ENCODE results near the gene TCEA2. TPM values are rescaled to one million over a fixed set of nuclear protein-coding genes. Genes with fewer than 3 reads are reported as not detected.

Gene TCEA2
- total RNA-seq, 3 donors from 2014 or later = 4.1 to 46.1 (median 9.5) TPM

DNA sequence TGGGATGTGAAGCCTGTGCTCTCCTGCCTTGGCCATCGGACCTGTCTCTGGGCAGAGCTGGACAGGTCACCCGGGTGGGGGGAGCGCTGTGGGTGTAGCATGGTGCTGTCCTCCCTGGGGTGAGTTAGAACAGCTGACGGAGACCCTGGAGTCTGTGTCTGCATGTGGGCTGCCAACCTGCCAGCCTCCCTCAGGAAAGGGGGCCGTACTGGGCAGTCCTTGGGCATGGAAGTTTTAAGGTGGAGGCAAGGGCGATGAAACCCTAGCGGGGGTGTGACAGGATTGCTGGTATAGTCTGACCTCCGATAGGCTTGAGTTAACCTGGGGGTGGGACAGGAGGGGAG is 16.0 kb upstream of the TCEA2 start:
- no peaks in the 10 kb centered on the region for H3K9me3 ChIP-seq
- no peak for ATAC-seq
- no peak overlapping the region for H3K4me3 ChIP-seq
- no peak for TF ChIP-seq CTCF (IDR thresholded peaks at IDR 0.05)
- intact Hi-C loops (cut with DNase I, micrococcal nuclease) = no loop called here
- no peak for DNase-seq
- H3K36me3 ChIP-seq (ENCODE audit: low read depth) = no peaks in the 10 kb centered on the region
- H3K4me1 ChIP-seq (ENCODE audit: low read depth) = peaks cover 5% of the 10 kb centered on the region

DNA sequence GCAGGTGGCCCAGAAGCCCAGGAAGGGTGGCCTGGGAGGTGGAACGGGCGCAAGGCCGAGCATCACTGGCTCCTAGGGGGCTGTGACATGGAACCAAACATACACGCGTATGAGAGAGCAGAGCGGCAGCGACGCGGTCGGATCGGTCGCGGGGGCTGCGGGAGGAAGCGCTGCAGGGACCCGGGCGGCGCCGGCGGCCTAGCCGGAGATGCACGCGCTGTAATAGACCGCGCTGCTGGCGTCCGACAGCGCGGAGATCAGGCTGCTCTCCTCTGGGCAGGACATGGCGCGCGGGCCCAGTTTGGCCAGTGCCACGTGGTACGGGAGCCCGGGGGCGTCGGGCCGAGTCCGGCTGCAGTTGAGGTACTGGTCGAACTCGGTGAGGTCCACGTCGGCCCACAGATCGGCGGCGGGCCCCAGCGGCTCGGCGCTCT is 15.0 kb upstream of the TCEA2 start:
- no peak for ATAC-seq
- Histone ChIP-seq H3K4me3 (no peak overlapping the region), H3K36me3 (ENCODE audit: low read depth) (no peaks in the 10 kb centered on the region), H3K9me3 (no peaks in the 10 kb centered on the region), H3K4me1 (ENCODE audit: low read depth) (peaks cover 5% of the 10 kb centered on the region)
- intact Hi-C loops (cut with DNase I, micrococcal nuclease) = no loop called here
- TF ChIP-seq CTCF (IDR thresholded peaks at IDR 0.05) = no peak
- DNase-seq = no peak

- no peak for ATAC-seq
- DNase-seq = no peak
- H3K36me3 ChIP-seq (ENCODE audit: low read depth) = no peaks in the 10 kb centered on the region
- TF ChIP-seq CTCF (IDR thresholded peaks at IDR 0.05) = no peak
- H3K9me3 ChIP-seq = no peaks in the 10 kb centered on the region
- intact Hi-C loops (cut with DNase I, micrococcal nuclease) = no loop called here
- H3K4me3 ChIP-seq = no peak overlapping the region
- H3K4me1 ChIP-seq (ENCODE audit: low read depth) = peaks cover 5% of the 10 kb centered on the region
Observed at GRCh38 chr20:64048402-64049044, 14.5 kb upstream of the TCEA2 start.

DNA sequence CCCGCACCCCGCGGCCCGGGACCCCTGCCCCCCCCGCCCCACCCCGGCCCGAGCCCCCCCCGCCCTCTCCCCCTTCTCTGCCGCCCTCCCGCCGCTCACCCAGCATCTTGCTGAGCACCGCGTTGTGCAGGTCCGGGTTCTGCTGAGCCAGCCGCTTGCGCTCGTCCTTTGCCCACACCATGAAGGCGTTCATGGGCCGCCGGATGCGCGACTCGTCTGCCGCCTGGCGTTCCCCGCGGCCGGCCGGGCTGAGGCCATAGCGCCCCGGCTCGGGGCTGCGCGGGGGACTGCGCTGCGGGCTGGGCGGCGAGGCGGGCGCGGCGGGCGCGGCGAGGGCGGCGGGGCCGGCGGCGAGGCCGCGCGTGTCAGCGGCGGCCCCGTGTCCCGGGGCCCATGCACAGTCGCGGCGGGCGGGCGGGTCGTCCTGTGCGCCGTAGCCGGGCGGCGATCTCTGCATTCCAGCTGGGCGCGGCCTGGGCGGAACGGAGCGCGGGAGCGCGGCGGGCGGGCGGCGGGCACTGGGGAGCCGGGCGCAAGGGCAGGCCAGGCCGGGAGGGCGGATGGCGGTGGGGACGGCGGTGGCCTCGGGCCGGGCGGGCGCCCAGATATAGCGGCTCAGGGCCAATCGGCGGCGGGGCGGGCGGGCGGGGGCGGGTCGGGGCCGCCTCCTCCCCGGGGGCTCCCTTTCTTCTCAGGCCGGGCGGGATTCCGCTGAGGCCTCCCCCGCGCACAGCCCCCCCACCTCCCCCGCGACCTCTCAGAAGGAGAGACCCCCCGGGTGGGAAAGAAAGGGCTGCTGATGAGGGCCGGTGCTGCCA is 13.7 kb upstream of the TCEA2 start, which contains the start of gene SOX18:
Gene SOX18 (minus strand): TSS at position 580 of the 818 bp plus-strand sequence. CDS start 123 bp downstream, at position 457.
- ATAC-seq (peak; percentile 25), DNase-seq (no peak)

GRCh38 chr20:64049878-64050260 is 13.1 kb upstream of the TCEA2 start:
- TF ChIP-seq CTCF (IDR thresholded peaks at IDR 0.05) = no peak
- no peak for ATAC-seq
- Histone ChIP-seq H3K36me3 (ENCODE audit: low read depth) (no peaks in the 10 kb centered on the region), H3K9me3 (no peaks in the 10 kb centered on the region), H3K4me1 (ENCODE audit: low read depth) (peaks cover 5% of the 10 kb centered on the region), H3K4me3 (no peak overlapping the region)
- intact Hi-C loops (cut with DNase I, micrococcal nuclease) = no loop called here
- no peak for DNase-seq

More for the DNA sequence above, 13.7 kb upstream of the TCEA2 start, which contains the start of gene SOX18:
- Histone ChIP-seq H3K9me3 (no peaks in the 10 kb centered on the region), H3K4me3 (no peak within 1 kb of the TSS), H3K36me3 (ENCODE audit: low read depth) (no peaks in the 10 kb centered on the region), H3K4me1 (ENCODE audit: low read depth) (peaks cover 5% of the 10 kb centered on the region)
- intact Hi-C loops (cut with DNase I, micrococcal nuclease) = no loop called here
- TF ChIP-seq CTCF (IDR thresholded peaks at IDR 0.05) = no peak
